Liver (tissue), 9 donors: ENCODE data around the gene NUDC. TPM values are rescaled to one million over a fixed set of nuclear protein-coding genes. Genes with fewer than 3 reads are reported as not detected.

ENCODE experiments used
- DNase-seq: peaks from one replicate; pipeline ENCODE4 v3.0.0-alpha.2; 2017; ENCODE audit warnings: low spot score
- H3K27ac ChIP-seq, 2 donors: one replicate each; pipeline ENCODE4 v1.7.0; 2013; ENCODE audit warnings: inconsistent platforms in 2 of 2, low read length in 2 of 2, control low read depth in 1 of 2, low read depth in 1 of 2, mild to moderate bottlenecking in 1 of 2
- H3K27me3 ChIP-seq, 4 donors: one replicate each; pipeline versions ENCODE4 v1.6.1 to v1.7.0; 2013; ENCODE audit warnings: low read length in 3 of 4, inconsistent platforms in 1 of 4, mild to moderate bottlenecking in 1 of 4, moderate library complexity in 1 of 4; ENCODE audit not compliant: control insufficient read depth in 4 of 4, insufficient read depth in 4 of 4
- H3K36me3 ChIP-seq, 4 donors: one replicate each; pipeline versions ENCODE4 v1.6.1 to v1.7.0; 2013; ENCODE audit warnings: low read length in 3 of 4, mild to moderate bottlenecking in 3 of 4, low read depth in 1 of 4, moderate library complexity in 1 of 4; ENCODE audit not compliant: control insufficient read depth in 4 of 4, insufficient read depth in 3 of 4
- H3K4me1 ChIP-seq, 4 donors: one replicate each; pipeline versions ENCODE4 v1.6.1 to v1.7.0; 2013; ENCODE audit warnings: low read length in 3 of 4, mild to moderate bottlenecking in 3 of 4, moderate library complexity in 1 of 4; ENCODE audit not compliant: control insufficient read depth in 4 of 4, insufficient read depth in 4 of 4
- H3K4me3 ChIP-seq, 3 donors: one replicate each; pipeline versions ENCODE4 v1.6.1 to v1.7.0; 2013; ENCODE audit warnings: low read length in 3 of 3, control low read depth in 1 of 3, low read depth in 1 of 3, mild to moderate bottlenecking in 1 of 3
- H3K9ac ChIP-seq, 2 donors: one replicate each; pipeline ENCODE4 v1.7.0; 2013; ENCODE audit warnings: low read length in 2 of 2, mild to moderate bottlenecking in 2 of 2, moderate library complexity in 2 of 2, control low read depth in 1 of 2, low read depth in 1 of 2
- H3K9me3 ChIP-seq, 4 donors: one replicate each; pipeline versions ENCODE4 v1.6.1 to v1.7.0; 2013; ENCODE audit warnings: low read length in 3 of 4; ENCODE audit not compliant: control insufficient read depth in 4 of 4
- ATF3 ChIP-seq: IDR thresholded peaks from 2 replicates; pipeline ENCODE4 v1.6.1; 2016; ENCODE audit warnings: antibody characterized with exemption
- CTCF ChIP-seq: fragments of 150-350 bp; IDR thresholded peaks from 2 replicates; pipeline ENCODE4 v1.5.1; 2017; ENCODE audit warnings: improper control_type of control experiment, low read depth, low read length; ENCODE audit not compliant: missing input control
- EGR1 ChIP-seq, 2 donors: IDR thresholded peaks; 2 replicates each; pipeline ENCODE4 v1.6.1; 2016 to 2018; ENCODE audit warnings: antibody characterized with exemption in 2 of 2, low read depth in 2 of 2
- FOXA1 ChIP-seq: IDR thresholded peaks from 2 replicates; pipeline ENCODE4 v1.6.1; 2016; ENCODE audit warnings: antibody characterized with exemption
- FOXA2 ChIP-seq: IDR thresholded peaks from 2 replicates; pipeline ENCODE4 v1.6.1; 2016; ENCODE audit warnings: antibody characterized with exemption
- GABPA ChIP-seq, 2 donors: IDR thresholded peaks in 1 of 2; conservative IDR thresholded peaks in 1 of 2; 2 replicates each; pipeline ENCODE4 v1.6.1; 2016; ENCODE audit warnings: antibody characterized with exemption in 2 of 2, mild to moderate bottlenecking in 1 of 2, moderate library complexity in 1 of 2
- HNF4A ChIP-seq, 2 donors: conservative IDR thresholded peaks; 2 replicates each; pipeline ENCODE4 v1.6.1; 2016; ENCODE audit warnings: antibody characterized with exemption in 2 of 2, mild to moderate bottlenecking in 2 of 2
- HNF4G ChIP-seq: IDR thresholded peaks from 2 replicates; pipeline ENCODE4 v1.6.1; 2016; ENCODE audit warnings: antibody characterized with exemption
- JUND ChIP-seq, 2 donors: IDR thresholded peaks; 2 replicates each; pipeline ENCODE4 v1.6.1; 2016; ENCODE audit warnings: antibody characterized with exemption in 2 of 2
- MAX ChIP-seq: IDR thresholded peaks from 2 replicates; pipeline ENCODE4 v1.6.1; 2016; ENCODE audit warnings: antibody characterized with exemption
- NR2F2 ChIP-seq: IDR thresholded peaks from 2 replicates; pipeline ENCODE4 v1.6.1; 2016; ENCODE audit warnings: antibody characterized with exemption
- RAD21 ChIP-seq, 2 donors: IDR thresholded peaks; 2 replicates each; pipeline ENCODE4 v1.6.1; 2016; ENCODE audit warnings: antibody characterized with exemption in 2 of 2, mild to moderate bottlenecking in 2 of 2
- REST ChIP-seq: IDR thresholded peaks from 2 replicates; pipeline ENCODE4 v1.6.1; 2016; ENCODE audit warnings: antibody characterized with exemption, mild to moderate bottlenecking
- RXRA ChIP-seq, 2 donors: IDR thresholded peaks; 2 replicates each; pipeline ENCODE4 v1.6.1; 2017 to 2018; ENCODE audit warnings: antibody characterized with exemption in 2 of 2, mild to moderate bottlenecking in 1 of 2
- SP1 ChIP-seq: IDR thresholded peaks from 2 replicates; pipeline ENCODE4 v1.6.1; 2018; ENCODE audit warnings: antibody characterized with exemption, mild to moderate bottlenecking
- YY1 ChIP-seq: IDR thresholded peaks from 2 replicates; pipeline ENCODE4 v1.6.1; 2016; ENCODE audit warnings: antibody characterized with exemption, mild to moderate bottlenecking
- ZBTB33 ChIP-seq: IDR thresholded peaks from 2 replicates; pipeline ENCODE4 v1.6.1; 2016; ENCODE audit warnings: antibody characterized with exemption
- WGBS: extraction: QIAGEN DNeasy Blood & Tissue Kit; methylation state at CpG from one replicate; pipeline ENCODE4 v1.1.7; 2013; 5-methylcytosine and 5-hydroxymethylcytosine counted together
- polyA plus RNA-seq, 2 donors: library from polyadenylated mRNA; stranded (reverse) in 1 of 2; unstranded in 1 of 2; fragments of 200-250 nt in 1 of 2; fragments of >200 nt in 1 of 2; fragmentation: Nextera tagmentation in 1 of 2; extraction: Ambion mirVana in 1 of 2; gene quantifications; one replicate each; pipeline versions ENCODE4 v1.2.1 to v1.2.3, GENCODE V29; 2013 to 2015
- total RNA-seq, 2 donors: library from RNA; depleted of rRNA; stranded (reverse); fragments of >200 nt; gene quantifications; one replicate each; pipeline ENCODE4 v1.2.3, GENCODE V29; 2014
- donor health status: healthy.
- donor health status: healthy.
- donor health status: healthy.
- donor health status: healthy.
- donor health status: healthy.

NUDC gene
- total and polyA plus RNA-seq, 4 donors = 18.2 to 50.7 (median 36.2) TPM

GRCh38 chr1:26922901-26923300, 1.4 kb downstream of the NUDC start:
- Histone ChIP-seq H3K4me1 (peaks cover 4 to 20% (median 12%) of the 10 kb centered on the region in 4 donors), H3K4me3 (peak overlapping the region; percentile 71 to 88 (median 74)), H3K9ac (peak overlapping the region in 1 of 2 donors; percentile 68), H3K36me3 (peaks cover 1 to 20% (median 14%) of the 10 kb centered on the region in 4 donors), H3K27me3 (no peaks in the 10 kb centered on the region), H3K9me3 (no peaks in the 10 kb centered on the region), H3K27ac (peak overlapping the region in 1 of 2 donors; percentile 5)
- 89% methylated on average over 3 of the region's 3 CpGs for WGBS
- no peak for TF ChIP-seq RAD21 (IDR thresholded peaks at IDR 0.05)
- TF ChIP-seq EGR1 (IDR thresholded peaks at IDR 0.05; ENCODE audit: low read depth in 2 of 2) = no peak
- no peak for TF ChIP-seq ZBTB33
- no peak for TF ChIP-seq REST
- no peak for TF ChIP-seq JUND (IDR thresholded peaks at IDR 0.05)
- no peak for TF ChIP-seq CTCF
- no peak for TF ChIP-seq YY1
- TF ChIP-seq RXRA (IDR thresholded peaks at IDR 0.05) = no peak
- no peak for TF ChIP-seq ATF3
- no peak for TF ChIP-seq HNF4A (conservative IDR thresholded peaks at IDR 0.05)
- no peak for TF ChIP-seq HNF4G
- TF ChIP-seq SP1 = no peak
- no peak for TF ChIP-seq NR2F2
- TF ChIP-seq MAX = no peak
- TF ChIP-seq FOXA2 = no peak
- TF ChIP-seq FOXA1 = no peak
- no peak for DNase-seq

- Histone ChIP-seq H3K4me3 (no peak overlapping the region), H3K27ac (no peak overlapping the region), H3K27me3 (no peaks in the 10 kb centered on the region), H3K9me3 (no peaks in the 10 kb centered on the region), H3K9ac (no peak overlapping the region), H3K36me3 (peaks cover 1 to 26% (median 16%) of the 10 kb centered on the region in 4 donors), H3K4me1 (peaks cover 4 to 20% (median 12%) of the 10 kb centered on the region in 4 donors)
- 93% methylated on average over 3 of the region's 3 CpGs for WGBS
- DNase-seq = no peak
- TF ChIP-seq JUND (IDR thresholded peaks at IDR 0.05) (no peak), REST (no peak), ATF3 (no peak), EGR1 (IDR thresholded peaks at IDR 0.05; ENCODE audit: low read depth in 2 of 2) (no peak), RXRA (IDR thresholded peaks at IDR 0.05) (no peak), MAX (no peak), ZBTB33 (no peak), RAD21 (IDR thresholded peaks at IDR 0.05) (no peak), FOXA2 (no peak), SP1 (no peak), GABPA (IDR thresholded peaks at IDR 0.05 in 1 of 2, conservative IDR thresholded peaks at IDR 0.05 in 1 of 2) (no peak), YY1 (no peak)
Observed at GRCh38 chr1:26923711-26924110, 2.2 kb downstream of the NUDC start.
